GM12878 (cell line): Measurements from ENCODE around the gene EEFSEC. TPM values are rescaled to one million over a fixed set of nuclear protein-coding genes. Genes with fewer than 3 reads are reported as not detected.

Source experiments
- ATAC-seq: fragments of 200-7000 bp; cut with Tn5 transposase; 3 replicates; pipeline ENCODE4 v1.9.1; 2020; ENCODE audit warnings: mild to moderate bottlenecking, moderate library complexity
- BruUV-seq: library from RNA; stranded (reverse); fragments of 400-500 nt; replicated peaks from 2 replicates; lab custom pipeline; 2021; lab: Mats Ljungman, UMichigan
- CTCF ChIA-PET: fragments of 300-600 bp; sonication (Branson Sonifier 250); formaldehyde crosslinking; extraction: SDS; loops from one replicate; lab custom pipeline; 2021; ENCODE audit warnings: inconsistent platforms; lab: Yijun Ruan, JAX
- POLR2A ChIA-PET: fragments of 350-600 bp; formaldehyde crosslinking; extraction: SDS; loops from one replicate; lab custom pipeline; 2021; ENCODE audit warnings: inconsistent platforms; lab: Charles Lee
- RAD21 ChIA-PET: fragments of 300-600 bp; sonication (Branson Sonifier 250); formaldehyde crosslinking; loops from one replicate; lab custom pipeline; 2023; ENCODE audit warnings: antibody characterized with exemption; ENCODE audit not compliant: unreplicated experiment; lab: Charles Lee
- SMC1A ChIA-PET: fragments of 300-600 bp; sonication (Branson Sonifier 250); formaldehyde crosslinking; loops from one replicate; lab custom pipeline; 2023; ENCODE audit not compliant: unreplicated experiment, uncharacterized antibody; lab: Charles Lee
- DNase-seq: peaks from one replicate; pipeline ENCODE4 v3.0.0-alpha.2; 2011; ENCODE audit warnings: low read depth, low spot score
- FAIRE-seq: peaks from 3 replicates; lab custom pipeline; 2011; peaks lifted over from hg19 to GRCh38; lab: Jason Lieb, UNC
- H2AFZ ChIP-seq: 2 replicates; pipeline ENCODE4 v1.6.0; 2011; ENCODE audit warnings: low read depth, low read length, control low read depth; ENCODE audit not compliant: control insufficient read depth
- H3K27ac ChIP-seq: 2 replicates; pipeline ENCODE4 v1.5.1; 2011; ENCODE audit warnings: control low read depth; ENCODE audit not compliant: control insufficient read depth, insufficient read depth
- H3K27me3 ChIP-seq, 2 experiments: replicated peaks in 1 of 2; 2 replicates each; pipeline versions ENCODE4 v1.6.0 to v1.6.1; 2011; ENCODE audit warnings: low read length in 1 of 2; ENCODE audit not compliant: control insufficient read depth in 2 of 2, insufficient read depth in 2 of 2
- H3K36me3 ChIP-seq, 2 experiments: 2 replicates each; pipeline ENCODE4 v1.5.1; 2011; ENCODE audit warnings: low read length in 1 of 2; ENCODE audit not compliant: control insufficient read depth in 2 of 2, insufficient read depth in 2 of 2
- H3K4me1 ChIP-seq: 2 replicates; pipeline ENCODE4 v1.6.1; 2011; ENCODE audit warnings: mild to moderate bottlenecking, low read length, moderate library complexity, mixed read lengths; ENCODE audit not compliant: control insufficient read depth, insufficient read depth
- H3K4me2 ChIP-seq: 2 replicates; pipeline ENCODE4 v1.6.0; 2011; ENCODE audit warnings: control low read depth; ENCODE audit not compliant: control insufficient read depth, insufficient read depth
- H3K4me3 ChIP-seq: fragments of 200-600 bp; sonication (generic); 2 replicates; pipeline ENCODE4 v1.5.1; 2016
- H3K79me2 ChIP-seq: 2 replicates; pipeline ENCODE4 v1.6.0; 2011; ENCODE audit warnings: low read length; ENCODE audit not compliant: control insufficient read depth, insufficient read depth
- H3K9ac ChIP-seq: 2 replicates; pipeline ENCODE4 v1.8.0; 2011; ENCODE audit warnings: low read length, control low read depth, mixed read lengths; ENCODE audit not compliant: control insufficient read depth, insufficient read depth
- H3K9me3 ChIP-seq: replicated peaks from 3 replicates; pipeline ENCODE4 v1.5.1; 2011; ENCODE audit warnings: mild to moderate bottlenecking, low read length; ENCODE audit not compliant: control insufficient read depth, insufficient read depth
- H4K20me1 ChIP-seq: 2 replicates; pipeline ENCODE4 v1.6.0; 2011; ENCODE audit not compliant: control insufficient read depth, insufficient read depth
- CBFB ChIP-seq: IDR thresholded peaks from 2 replicates; pipeline ENCODE4 v1.6.1; 2016; ENCODE audit warnings: antibody characterized with exemption, low read depth
- DPF2 ChIP-seq: fragments of 450-650 bp; IDR thresholded peaks from 2 replicates; pipeline ENCODE4 v1.6.1; 2017; ENCODE audit warnings: mild to moderate bottlenecking
- ESRRA ChIP-seq: IDR thresholded peaks from 2 replicates; pipeline ENCODE4 v1.6.1; 2012; ENCODE audit warnings: mild to moderate bottlenecking, low read length, improper control_type of control experiment
- IRF4 ChIP-seq: IDR thresholded peaks from 2 replicates; pipeline ENCODE4 v1.6.1; 2011; ENCODE audit warnings: low read depth, low read length
- STAT1 ChIP-seq: fragments of 450-650 bp; conservative IDR thresholded peaks from 2 replicates; pipeline ENCODE4 v1.6.1; 2014; ENCODE audit warnings: antibody characterized with exemption, mild to moderate bottlenecking
- TCF12 ChIP-seq: IDR thresholded peaks from 2 replicates; pipeline ENCODE4 v1.6.1; 2011; ENCODE audit warnings: low read depth, mild to moderate bottlenecking, low read length
- YY1 ChIP-seq: IDR thresholded peaks from 2 replicates; pipeline ENCODE4 v1.6.1; 2011; ENCODE audit warnings: low read depth, mild to moderate bottlenecking, low read length
- WGBS: methylation state at CpG from one replicate; pipeline ENCODE4 v1.1.6; 2016; ENCODE audit warnings: low lambda C conversion rate; ENCODE audit not compliant: insufficient replicate concordance, insufficient coverage; ENCODE audit errors: missing lambda C conversion rate; 5-methylcytosine and 5-hydroxymethylcytosine counted together
- in situ Hi-C: fragments of 300-500 bp; cut with MboI; formaldehyde crosslinking; loops from 9 replicates; pipeline ENCODE4 v1.14.3; 2018; ENCODE audit warnings: mixed read lengths
- intact Hi-C: fragments of 100-400 bp; cut with micrococcal nuclease; formaldehyde crosslinking; loops from one replicate; pipeline ENCODE4 v1.14.2; 2022; ENCODE audit not compliant: unreplicated experiment
- polyA plus RNA-seq, 11 experiments: library from polyadenylated mRNA; depleted of rRNA in 4 of 11; unstranded in 6 of 11; stranded (reverse) in 5 of 11; fragments of >200 nt; fragmentation: Nextera tagmentation in 4 of 11; fragmentation: Illumina TruSeq in 1 of 11; extraction: Ambion mirVana in 4 of 11; extraction: Trizol in 1 of 11; gene quantifications; 1 replicate in 1 of 11; 2 replicates in 10 of 11; pipeline versions ENCODE4 v1.2.1 to v1.2.3, GENCODE V29; 2011 to 2016; ENCODE audit warnings: inconsistent platforms in 2 of 11, missing spikeins in 2 of 11, low read depth in 1 of 11
- total RNA-seq, 4 experiments: library from RNA; depleted of rRNA in 3 of 4; stranded (reverse); fragments of >200 nt in 3 of 4; fragmentation: Illumina TruSeq in 1 of 4; extraction: Trizol in 1 of 4; gene quantifications; 2 replicates each; pipeline versions ENCODE4 v1.2.1 to v1.2.3, GENCODE V29; 2013 to 2021
- TF ChIP-seq, protein P1 (sequence below): fragments of 450-650 bp; IDR thresholded peaks from 2 replicates; pipeline ENCODE4 v1.6.1; 2018; ENCODE audit warnings: mild to moderate bottlenecking, low read depth, moderate library complexity; ENCODE audit not compliant: partially characterized antibody
- TF ChIP-seq, protein P2 (sequence below): fragments of 150-350 bp; IDR thresholded peaks from 2 replicates; pipeline ENCODE4 v1.6.1; 2016; ENCODE audit warnings: low read depth, low read length

Gene EEFSEC
- total and polyA plus RNA-seq, 10 of the 15 experiments (the other 5 are each of a cell fraction or from before 2014, with no cell fraction given) = 0.29 to 29.1 (median 16.1) TPM

- ChIA-PET CTCF (no interaction called here), POLR2A (no interaction called here), RAD21 (no interaction called here), SMC1A (no interaction called here)
- no peaks in the 10 kb centered on the region for H3K9me3 ChIP-seq
- no peak overlapping the region for H3K27ac ChIP-seq
- no peak overlapping the region for H2AFZ ChIP-seq
- intact Hi-C loops = no loop called here
- DNase-seq (no peak), FAIRE-seq (no peak), ATAC-seq (no peak)
- peaks cover 2% of the 10 kb centered on the region; the same call in 1 of the 2 replicates for H3K79me2 ChIP-seq
- H3K4me2 ChIP-seq = no peak overlapping the region
- H3K36me3 ChIP-seq = no peaks in the 10 kb centered on the region
- no peak overlapping the region for H3K4me3 ChIP-seq
- H4K20me1 ChIP-seq = no peaks in the 10 kb centered on the region
- 97% methylated on average over 2 of the region's 2 CpGs for WGBS
- no peaks in the 10 kb centered on the region for H3K4me1 ChIP-seq
- no TSS peak for BruUV-seq
- no peak overlapping the region for H3K9ac ChIP-seq
- TF ChIP-seq, protein P1, sequence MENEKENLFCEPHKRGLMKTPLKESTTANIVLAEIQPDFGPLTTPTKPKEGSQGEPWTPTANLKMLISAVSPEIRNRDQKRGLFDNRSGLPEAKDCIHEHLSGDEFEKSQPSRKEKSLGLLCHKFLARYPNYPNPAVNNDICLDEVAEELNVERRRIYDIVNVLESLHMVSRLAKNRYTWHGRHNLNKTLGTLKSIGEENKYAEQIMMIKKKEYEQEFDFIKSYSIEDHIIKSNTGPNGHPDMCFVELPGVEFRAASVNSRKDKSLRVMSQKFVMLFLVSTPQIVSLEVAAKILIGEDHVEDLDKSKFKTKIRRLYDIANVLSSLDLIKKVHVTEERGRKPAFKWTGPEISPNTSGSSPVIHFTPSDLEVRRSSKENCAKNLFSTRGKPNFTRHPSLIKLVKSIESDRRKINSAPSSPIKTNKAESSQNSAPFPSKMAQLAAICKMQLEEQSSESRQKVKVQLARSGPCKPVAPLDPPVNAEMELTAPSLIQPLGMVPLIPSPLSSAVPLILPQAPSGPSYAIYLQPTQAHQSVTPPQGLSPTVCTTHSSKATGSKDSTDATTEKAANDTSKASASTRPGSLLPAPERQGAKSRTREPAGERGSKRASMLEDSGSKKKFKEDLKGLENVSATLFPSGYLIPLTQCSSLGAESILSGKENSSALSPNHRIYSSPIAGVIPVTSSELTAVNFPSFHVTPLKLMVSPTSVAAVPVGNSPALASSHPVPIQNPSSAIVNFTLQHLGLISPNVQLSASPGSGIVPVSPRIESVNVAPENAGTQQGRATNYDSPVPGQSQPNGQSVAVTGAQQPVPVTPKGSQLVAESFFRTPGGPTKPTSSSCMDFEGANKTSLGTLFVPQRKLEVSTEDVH = no peak
- TF ChIP-seq ESRRA = no peak
- no peak for TF ChIP-seq IRF4
- no peak for TF ChIP-seq CBFB
- TF ChIP-seq DPF2 = no peak
- TF ChIP-seq, protein P2, sequence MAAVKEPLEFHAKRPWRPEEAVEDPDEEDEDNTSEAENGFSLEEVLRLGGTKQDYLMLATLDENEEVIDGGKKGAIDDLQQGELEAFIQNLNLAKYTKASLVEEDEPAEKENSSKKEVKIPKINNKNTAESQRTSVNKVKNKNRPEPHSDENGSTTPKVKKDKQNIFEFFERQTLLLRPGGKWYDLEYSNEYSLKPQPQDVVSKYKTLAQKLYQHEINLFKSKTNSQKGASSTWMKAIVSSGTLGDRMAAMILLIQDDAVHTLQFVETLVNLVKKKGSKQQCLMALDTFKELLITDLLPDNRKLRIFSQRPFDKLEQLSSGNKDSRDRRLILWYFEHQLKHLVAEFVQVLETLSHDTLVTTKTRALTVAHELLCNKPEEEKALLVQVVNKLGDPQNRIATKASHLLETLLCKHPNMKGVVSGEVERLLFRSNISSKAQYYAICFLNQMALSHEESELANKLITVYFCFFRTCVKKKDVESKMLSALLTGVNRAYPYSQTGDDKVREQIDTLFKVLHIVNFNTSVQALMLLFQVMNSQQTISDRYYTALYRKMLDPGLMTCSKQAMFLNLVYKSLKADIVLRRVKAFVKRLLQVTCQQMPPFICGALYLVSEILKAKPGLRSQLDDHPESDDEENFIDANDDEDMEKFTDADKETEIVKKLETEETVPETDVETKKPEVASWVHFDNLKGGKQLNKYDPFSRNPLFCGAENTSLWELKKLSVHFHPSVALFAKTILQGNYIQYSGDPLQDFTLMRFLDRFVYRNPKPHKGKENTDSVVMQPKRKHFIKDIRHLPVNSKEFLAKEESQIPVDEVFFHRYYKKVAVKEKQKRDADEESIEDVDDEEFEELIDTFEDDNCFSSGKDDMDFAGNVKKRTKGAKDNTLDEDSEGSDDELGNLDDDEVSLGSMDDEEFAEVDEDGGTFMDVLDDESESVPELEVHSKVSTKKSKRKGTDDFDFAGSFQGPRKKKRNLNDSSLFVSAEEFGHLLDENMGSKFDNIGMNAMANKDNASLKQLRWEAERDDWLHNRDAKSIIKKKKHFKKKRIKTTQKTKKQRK = no peak
- no peak for TF ChIP-seq STAT1
- TF ChIP-seq YY1 = no peak
- TF ChIP-seq TCF12 = no peak
- in situ Hi-C loops = no loop called here
- no peaks in the 10 kb centered on the region for H3K27me3 ChIP-seq
Measured at GRCh38 chr3:128180436-128180835, 27.2 kb downstream of the EEFSEC start.
